HG03097 (cell line): ENCODE measurements around the gene PARVG.

Experiments
- ATAC-seq: cut with Tn5 transposase; IDR thresholded peaks from one replicate; pipeline ENCODE4 v1.9.1; 2021; ENCODE audit not compliant: unreplicated experiment, low FRiP score

Gene PARVG

GRCh38 chr22:44193535-44193891 is 12.8 kb downstream of the PARVG start:
- no peak for ATAC-seq

GRCh38 chr22:44194569-44194968 is 13.8 kb downstream of the PARVG start:
- ATAC-seq = no peak

GRCh38 chr22:44195189-44195871 is 14.6 kb downstream of the PARVG start:
- ATAC-seq = no peak

GRCh38 chr22:44196241-44196640 is 15.5 kb downstream of the PARVG start:
- no peak for ATAC-seq

- ATAC-seq = no peak
These were observed 16.0 kb downstream of the PARVG start for GRCh38 chr22:44196731-44197131.

GRCh38 chr22:44197271-44197670 is 16.5 kb downstream of the PARVG start:
- ATAC-seq = no peak

- no peak for ATAC-seq
These were observed 18.4 kb downstream of the PARVG start for GRCh38 chr22:44199164-44199563.

GRCh38 chr22:44199866-44200265 is 19.1 kb downstream of the PARVG start:
- no peak for ATAC-seq

- no peak for ATAC-seq
These were observed 19.7 kb downstream of the PARVG start for GRCh38 chr22:44200451-44200850.

GRCh38 chr22:44200855-44201550 is 20.3 kb downstream of the PARVG start:
- ATAC-seq = no peak

GRCh38 chr22:44201665-44202064 is 20.9 kb downstream of the PARVG start:
- no peak for ATAC-seq

GRCh38 chr22:44202261-44202789 is 21.6 kb downstream of the PARVG start:
- no peak for ATAC-seq

GRCh38 chr22:44203203-44203602 is 22.5 kb downstream of the PARVG start:
- ATAC-seq = no peak

GRCh38 chr22:44204739-44205515 is 24.2 kb downstream of the PARVG start:
- no peak for ATAC-seq

GRCh38 chr22:44205516-44206329 is 25.0 kb downstream of the PARVG start:
- no peak for ATAC-seq

- no peak for ATAC-seq
These were observed 25.6 kb downstream of the PARVG start for GRCh38 chr22:44206330-44206645.

- no peak for ATAC-seq
These were observed 26.0 kb downstream of the PARVG start for GRCh38 chr22:44206696-44207095.

GRCh38 chr22:44207173-44207980 is 26.7 kb downstream of the PARVG start:
- no peak for ATAC-seq

GRCh38 chr22:44207981-44208317 is 27.2 kb downstream of the PARVG start:
- no peak for ATAC-seq

- no peak for ATAC-seq
These were observed 28.6 kb downstream of the PARVG start for GRCh38 chr22:44209343-44209742.
